Fibroblast of skin of left biceps (primary cell): Measurements from ENCODE around the gene CATSPER3.

Experiments used
- DNase-seq, 2 experiments: peaks; one replicate each; pipeline ENCODE4 v3.0.0-alpha.2; 2013; ENCODE audit warnings: low read depth in 2 of 2

Gene CATSPER3

GRCh38 chr5:135010502-135011354 is 43.0 kb downstream of the CATSPER3 start:
- DNase-seq = no peak

- no peak for DNase-seq
Observed at GRCh38 chr5:135011355-135012032, 43.8 kb downstream of the CATSPER3 start.

- no peak for DNase-seq
Observed at GRCh38 chr5:135012033-135012588, 44.4 kb downstream of the CATSPER3 start.

- no peak for DNase-seq
Observed at GRCh38 chr5:135012951-135013391, 45.3 kb downstream of the CATSPER3 start.

GRCh38 chr5:135013445-135013844 is 45.7 kb downstream of the CATSPER3 start:
- DNase-seq = no peak

GRCh38 chr5:135013947-135014570 is 46.4 kb downstream of the CATSPER3 start:
- no peak for DNase-seq

GRCh38 chr5:135015942-135016341 is 48.2 kb downstream of the CATSPER3 start:
- DNase-seq = no peak

- no peak for DNase-seq
Observed at GRCh38 chr5:135016861-135017290, 49.2 kb downstream of the CATSPER3 start.

- no peak for DNase-seq
Observed at GRCh38 chr5:135018457-135018856, 50.8 kb downstream of the CATSPER3 start.

- no peak for DNase-seq
Observed at GRCh38 chr5:135019314-135019713, 51.6 kb downstream of the CATSPER3 start.

GRCh38 chr5:135020111-135020895 is 52.6 kb downstream of the CATSPER3 start:
- no peak for DNase-seq

GRCh38 chr5:135024956-135025729 is 57.4 kb downstream of the CATSPER3 start:
- DNase-seq = no peak

- no peak for DNase-seq
Observed at GRCh38 chr5:135025730-135026644, 58.3 kb downstream of the CATSPER3 start.

GRCh38 chr5:135026645-135027265 is 59.0 kb downstream of the CATSPER3 start:
- DNase-seq = no peak

- DNase-seq = no peak
Observed at GRCh38 chr5:135027266-135027696, 59.6 kb downstream of the CATSPER3 start.

- no peak for DNase-seq
Observed at GRCh38 chr5:135027697-135028615, 60.2 kb downstream of the CATSPER3 start.

GRCh38 chr5:135028791-135029476 is 61.2 kb downstream of the CATSPER3 start:
- no peak for DNase-seq
